GM23338 (cell line): ENCODE results near the gene GLI3.

Experiments
- CREB1 ChIP-seq: fragments of 250-450 bp; sonication (Bioruptor Pico); IDR thresholded peaks from 2 replicates; pipeline ENCODE4 v1.5.0; 2020; ENCODE audit warnings: low read depth, mild to moderate bottlenecking, moderate library complexity
- CTCF ChIP-seq, 2 experiments: fragments of 200-600 bp in 1 of 2; sonication (generic) in 1 of 2; conservative IDR thresholded peaks; 2 replicates each; pipeline versions ENCODE4 v1.5.1 to v1.6.1; 2016 to 2017; ENCODE audit warnings: antibody characterized with exemption in 2 of 2, low read depth in 2 of 2, mild to moderate bottlenecking in 2 of 2, moderate library complexity in 1 of 2
- EZH2 ChIP-seq: fragments of 200-600 bp; sonication (generic); IDR thresholded peaks from one replicate; pipeline ENCODE4 v1.8.0; 2017; ENCODE audit warnings: antibody characterized with exemption, mild to moderate bottlenecking, low read depth; ENCODE audit not compliant: unreplicated experiment
- EZH2phosphoT487 ChIP-seq: fragments of 200-600 bp; sonication (generic); IDR thresholded peaks from one replicate; pipeline ENCODE4 v1.8.1; 2018; ENCODE audit warnings: antibody characterized with exemption; ENCODE audit not compliant: unreplicated experiment
- JUNB ChIP-seq: IDR thresholded peaks from one replicate; pipeline ENCODE4 v1.6.1; 2016; ENCODE audit warnings: antibody characterized with exemption; ENCODE audit not compliant: unreplicated experiment
- NANOG ChIP-seq: IDR thresholded peaks from 2 replicates; pipeline ENCODE4 v1.6.1; 2016; ENCODE audit warnings: antibody characterized with exemption, borderline replicate concordance
- POLR2AphosphoS5 ChIP-seq: IDR thresholded peaks from 2 replicates; pipeline ENCODE4 v1.6.1; 2016; ENCODE audit warnings: antibody characterized with exemption, low read depth
- REST ChIP-seq: IDR thresholded peaks from one replicate; pipeline ENCODE4 v1.6.1; 2018; ENCODE audit warnings: antibody characterized with exemption; ENCODE audit not compliant: unreplicated experiment
- STAT1 ChIP-seq: IDR thresholded peaks from one replicate; pipeline ENCODE4 v1.6.1; 2016; ENCODE audit warnings: antibody characterized with exemption; ENCODE audit not compliant: unreplicated experiment
- ZNF114 ChIP-seq: fragments of 250-450 bp; sonication (Bioruptor Pico); IDR thresholded peaks from 2 replicates; pipeline ENCODE4 v1.5.0; 2020; ENCODE audit warnings: mild to moderate bottlenecking, moderate library complexity
- ZNF331 ChIP-seq: fragments of 250-450 bp; sonication (Bioruptor Pico); IDR thresholded peaks from 2 replicates; pipeline ENCODE4 v1.5.0; 2020; ENCODE audit warnings: low read depth, mild to moderate bottlenecking, moderate library complexity
- ZNF462 ChIP-seq: fragments of 250-450 bp; sonication (Bioruptor Pico); IDR thresholded peaks from 2 replicates; pipeline ENCODE4 v1.5.0; 2020; ENCODE audit warnings: mild to moderate bottlenecking, moderate library complexity

GRCh38 chr7:42214060-42214679 is 22.8 kb downstream of the GLI3 start:
- TF ChIP-seq NANOG = no peak
- no peak for TF ChIP-seq EZH2phosphoT487
- TF ChIP-seq ZNF331 = no peak
- no peak for TF ChIP-seq CTCF (conservative IDR thresholded peaks at IDR 0.05; ENCODE audit: low read depth in 2 of 2)
- TF ChIP-seq EZH2 = no peak
- TF ChIP-seq POLR2AphosphoS5 = no peak
- no peak for TF ChIP-seq JUNB
- TF ChIP-seq CREB1 (CRISPR knock-in tag) = no peak
- no peak for TF ChIP-seq REST
- TF ChIP-seq ZNF114 (CRISPR knock-in tag) = no peak
- TF ChIP-seq STAT1 = no peak
- no peak; the same call in 1 of the 2 replicates for TF ChIP-seq ZNF462 (CRISPR knock-in tag)
